Activated CD8-positive, alpha-beta memory T cell treated with anti-CD3 and anti-CD28 coated beads for 36 hours (primary cell): ENCODE measurements around the gene OXA1L. TPM values are rescaled to one million over a fixed set of nuclear protein-coding genes. Genes with fewer than 3 reads are reported as not detected.
"Not testable (repeated sequence)": the region's sequence is repeated elsewhere in the genome, so short reads cannot be mapped to it uniquely, and the experiment has no call there.

ENCODE experiments used
- CTCF ChIA-PET: fragments of 350-600 bp; sonication (Branson Sonifier 250); formaldehyde crosslinking; loops from one replicate; lab custom pipeline; 2021; ENCODE audit warnings: antibody characterized with exemption; lab: Charles Lee
- POLR2A ChIA-PET: fragments of 350-600 bp; sonication (Branson Sonifier 250); formaldehyde crosslinking; loops from one replicate; lab custom pipeline; 2021; ENCODE audit warnings: antibody characterized with exemption; lab: Charles Lee
- total RNA-seq, 2 experiments: library from RNA; stranded (reverse); gene quantifications; one replicate each; pipeline ENCODE4 v1.2.3, GENCODE V29; 2021

Gene OXA1L
- total RNA-seq, 2 experiments from 2014 or later: 122 to 123 TPM

DNA sequence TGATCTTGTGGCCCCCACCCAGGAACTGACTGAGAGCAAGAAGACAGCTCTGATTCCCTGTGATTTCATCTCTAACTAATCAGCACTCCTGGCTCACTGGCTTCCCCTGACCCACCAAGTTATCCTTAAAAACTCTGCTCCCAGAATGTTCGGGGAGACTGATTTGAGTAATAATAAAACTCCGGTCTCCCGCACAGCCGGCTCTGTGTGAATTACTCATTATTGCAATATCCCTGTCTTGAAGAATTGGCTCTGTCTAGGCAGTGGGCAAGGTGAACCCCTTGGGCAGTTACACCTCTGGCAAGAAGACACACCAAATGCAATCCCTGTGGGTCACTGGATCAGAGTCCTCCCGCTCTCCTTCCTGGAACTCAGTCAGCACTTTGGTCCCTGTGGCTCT is 27.5 kb downstream of the OXA1L start:
- CTCF ChIA-PET: no interaction called here
- POLR2A ChIA-PET: no interaction called here

DNA sequence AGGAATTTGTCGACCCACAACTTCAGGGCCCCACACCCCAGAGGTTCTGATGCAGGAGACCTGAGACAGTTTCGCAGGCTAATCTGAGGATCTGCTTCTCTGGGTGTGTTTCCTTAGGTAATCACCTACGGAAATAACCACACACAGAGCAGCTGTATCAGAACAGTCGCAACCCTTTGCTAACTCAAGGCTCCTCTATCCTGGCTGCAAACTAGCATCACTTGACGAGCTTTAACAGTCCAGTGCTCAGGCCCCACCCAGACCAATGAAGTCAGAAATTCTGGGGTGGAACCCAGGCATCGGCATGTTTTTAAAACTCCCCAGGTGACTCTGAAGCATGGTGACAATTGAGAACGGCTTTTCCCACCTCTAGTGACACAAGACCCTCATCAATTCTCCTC is 28.1 kb downstream of the OXA1L start:
- ChIA-PET CTCF (no interaction called here), POLR2A (no interaction called here)

DNA sequence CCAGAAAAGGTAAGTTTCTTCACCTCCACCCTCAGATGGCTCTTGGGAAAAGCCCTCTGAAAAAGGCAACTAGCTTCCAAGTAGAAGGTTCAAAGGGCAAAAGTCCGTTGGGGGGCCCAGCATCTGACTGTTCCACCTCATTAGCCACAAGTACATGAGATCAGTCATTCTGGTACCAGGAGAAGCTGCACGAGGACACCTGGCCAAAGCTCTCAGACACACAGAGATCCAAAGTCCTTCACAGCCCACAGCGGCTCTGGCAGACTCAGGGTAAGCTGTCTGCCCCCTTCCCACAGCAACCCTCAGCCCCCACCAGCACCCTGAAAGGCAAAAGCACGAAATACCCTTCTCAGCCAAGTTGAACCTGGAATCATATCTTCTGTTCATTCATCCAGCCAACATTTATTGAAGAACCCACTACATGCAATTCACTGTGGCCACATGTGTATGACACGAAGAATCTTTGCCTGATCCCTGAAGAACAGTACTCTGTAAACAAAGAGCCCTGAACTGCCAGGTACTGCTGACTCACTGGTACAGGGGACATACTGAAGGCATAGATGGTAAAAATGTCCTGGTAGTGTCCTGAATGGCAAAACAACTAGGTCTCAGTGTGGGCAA is 29.7 kb downstream of the OXA1L start:
- POLR2A ChIA-PET: no interaction called here
- CTCF ChIA-PET: no interaction called here

DNA sequence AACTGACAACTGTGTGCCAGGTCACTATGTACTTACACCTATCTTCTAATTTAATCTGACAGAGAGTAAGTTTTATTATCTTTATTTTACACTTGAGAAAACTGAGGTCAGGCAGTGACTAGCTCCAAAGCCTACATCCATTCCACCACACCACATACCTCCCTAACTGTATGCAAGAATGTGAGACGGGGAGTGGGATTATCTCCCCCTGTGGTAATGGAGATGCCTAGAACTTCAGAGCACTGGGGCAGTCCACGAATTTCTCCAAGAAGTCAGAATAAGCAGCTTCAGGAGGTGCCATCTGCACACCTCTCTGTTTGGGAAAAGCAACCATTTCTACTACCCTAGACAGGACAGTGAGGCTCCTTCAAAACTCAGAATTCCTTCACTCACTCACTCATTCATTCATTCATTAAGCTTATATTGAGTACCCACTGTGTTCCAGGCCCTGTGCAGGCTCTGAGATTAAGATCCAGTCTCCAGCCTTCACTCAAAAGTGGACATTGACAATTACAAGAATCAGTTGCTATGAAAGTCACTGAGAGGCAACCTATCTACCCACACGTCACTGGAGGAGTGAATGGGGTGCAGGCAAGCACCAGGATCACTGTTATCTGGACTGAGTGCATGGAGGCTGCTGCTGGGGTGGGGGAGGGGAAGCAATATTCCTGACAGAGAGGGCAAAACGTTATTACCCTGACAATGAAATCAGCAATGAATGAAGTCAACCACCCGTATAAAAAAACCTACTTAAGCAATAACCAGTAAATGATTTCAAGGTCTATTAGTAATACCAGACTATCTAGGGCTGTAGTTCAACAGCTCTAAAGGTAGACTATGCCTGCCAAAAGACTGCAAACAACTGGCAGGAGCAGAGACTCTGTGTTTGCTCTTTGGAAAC is 30.8 kb downstream of the OXA1L start:
- ChIA-PET CTCF (interaction anchor here (1.1 kb wide), 1 partner anchor 29 kb away, joined by 3 read pairs; no protein-coding TSS in a partner anchor), POLR2A (no interaction called here)

DNA sequence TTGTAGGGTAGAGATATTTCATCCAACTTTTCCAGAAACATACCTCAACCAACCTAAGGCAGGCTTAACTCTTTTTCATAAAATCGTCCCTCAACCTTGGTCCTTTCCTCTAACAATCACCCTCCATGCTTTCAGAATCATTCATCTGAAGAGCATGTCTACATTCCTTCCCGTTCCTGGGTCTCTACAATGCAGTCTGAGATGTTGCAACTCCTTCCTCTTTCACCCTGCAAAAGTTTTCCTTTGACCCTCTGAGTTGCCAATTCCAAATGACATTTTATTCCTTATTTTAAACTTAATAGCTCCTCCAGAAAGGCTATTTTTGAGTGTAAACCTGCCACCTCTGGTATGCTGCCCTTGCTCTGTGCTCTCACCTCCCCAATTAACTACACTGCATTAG is 32.0 kb downstream of the OXA1L start:
- CTCF ChIA-PET: no interaction called here
- POLR2A ChIA-PET: no interaction called here

DNA sequence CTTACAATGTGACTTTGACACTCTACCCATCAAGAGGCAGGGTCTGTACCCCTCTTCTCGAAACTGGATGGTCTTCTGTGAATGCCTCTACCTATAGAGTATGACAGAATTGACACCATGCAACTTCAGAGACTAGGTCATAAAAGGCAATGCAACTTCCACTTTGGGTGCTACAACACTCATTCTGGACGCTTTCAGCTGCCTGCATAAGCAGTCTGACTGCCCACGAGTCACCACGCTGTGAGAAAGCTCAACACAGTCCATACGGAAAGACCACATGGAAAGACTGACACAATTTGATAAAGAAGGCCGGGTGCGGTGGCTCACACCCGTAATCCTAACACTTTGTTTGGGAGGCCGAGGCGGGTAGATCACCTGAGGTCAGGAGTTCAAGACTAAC is 33.9 kb downstream of the OXA1L start:
- ChIA-PET POLR2A (no interaction called here), CTCF (no interaction called here)

DNA sequence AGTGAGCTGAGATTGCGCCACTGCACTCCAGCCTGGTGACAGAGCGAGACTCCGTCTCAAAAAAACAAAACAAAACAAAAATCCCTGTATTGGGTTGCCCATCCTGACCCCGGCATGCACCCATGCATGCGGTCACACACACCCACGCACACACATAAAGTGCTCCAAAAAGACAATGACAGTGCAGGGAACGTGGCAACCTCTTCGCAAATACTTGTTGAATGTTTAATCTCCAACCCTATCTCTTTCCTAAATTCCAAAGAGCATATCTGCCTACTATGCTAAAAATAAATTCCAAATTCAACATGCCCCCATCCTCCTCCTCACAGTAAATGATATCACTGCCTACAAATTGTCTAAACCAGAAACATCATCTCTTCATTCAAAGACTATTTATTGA is 35.2 kb downstream of the OXA1L start:
- CTCF ChIA-PET: no interaction called here
- POLR2A ChIA-PET: interaction anchor here (0.6 kb wide), 1 partner anchor 13 kb away, joined by 4 read pairs; no protein-coding TSS in a partner anchor

DNA sequence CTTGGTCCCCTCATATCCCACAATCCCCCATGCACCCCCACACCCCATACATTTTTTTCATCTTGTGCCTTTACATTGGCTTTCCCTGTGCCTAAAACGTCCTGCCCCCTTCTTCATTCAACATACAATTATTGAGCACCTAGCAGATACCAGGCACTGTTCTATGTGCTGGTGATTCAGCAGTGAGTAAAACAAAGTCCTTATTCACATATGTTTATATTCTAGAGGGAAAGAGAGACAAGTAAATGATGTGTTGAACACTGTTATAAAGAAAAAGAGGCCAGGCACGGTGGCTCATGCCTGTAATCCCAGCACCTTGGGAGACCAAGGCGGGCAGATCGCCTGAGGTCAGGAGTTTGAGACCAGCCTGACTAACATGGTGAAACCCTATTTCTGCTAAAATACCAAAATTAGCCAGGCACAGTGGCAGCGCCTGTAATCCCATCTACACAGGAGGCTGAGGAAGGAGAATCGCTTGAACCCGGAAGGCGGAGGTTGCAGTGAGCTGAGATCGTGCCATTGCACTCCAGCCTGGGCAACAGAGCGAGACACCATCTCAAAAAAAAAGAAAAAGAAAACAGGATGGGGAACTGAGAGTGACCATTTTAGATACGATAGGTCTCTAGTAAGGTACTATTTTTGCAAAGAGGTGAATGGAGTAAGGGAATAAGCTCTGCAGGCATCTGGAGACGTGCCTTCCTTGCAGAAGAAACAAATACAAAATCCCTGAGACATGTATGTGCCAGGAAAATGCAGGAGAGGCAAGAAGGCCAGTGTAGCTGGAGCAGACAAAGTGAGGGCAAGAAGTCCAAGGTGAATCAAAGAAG is 36.6 kb downstream of the OXA1L start:
- CTCF ChIA-PET: no interaction called here
- POLR2A ChIA-PET: no interaction called here

DNA sequence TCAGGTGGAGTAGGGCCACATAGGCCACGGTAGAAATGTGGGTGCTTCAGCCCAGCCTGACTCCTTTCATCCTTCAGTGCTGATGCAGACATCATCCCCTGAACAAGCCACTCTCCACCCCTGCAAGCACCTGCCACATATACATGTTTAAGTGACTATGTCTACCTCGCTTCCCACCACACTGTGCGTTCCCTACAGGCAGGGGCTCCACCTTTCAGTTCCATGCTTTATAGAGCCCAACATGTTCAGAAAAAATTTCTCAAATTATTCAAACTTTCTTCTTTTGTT is 37.1 kb downstream of the OXA1L start:
- CTCF ChIA-PET: no interaction called here
- POLR2A ChIA-PET: no interaction called here

DNA sequence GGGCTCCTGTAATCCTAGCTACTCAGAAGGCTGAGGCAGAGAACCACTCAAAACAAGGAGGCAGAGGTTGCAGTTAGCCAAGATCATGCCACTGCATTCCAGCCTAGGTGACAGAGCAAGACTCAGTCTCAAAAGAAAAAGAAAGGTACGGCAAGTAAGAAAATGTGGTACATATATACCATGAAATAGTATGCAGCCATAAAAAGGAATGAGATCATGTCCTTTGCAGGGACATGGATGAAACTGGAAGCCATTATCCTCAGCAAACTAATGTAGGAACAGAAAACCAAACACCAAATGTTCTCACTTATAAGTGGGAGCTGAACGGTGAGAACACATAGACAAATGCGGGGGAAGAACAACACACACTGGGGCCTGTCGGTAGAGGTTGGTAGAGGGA is 38.7 kb downstream of the OXA1L start:
- POLR2A ChIA-PET: not testable (repeated sequence)
- CTCF ChIA-PET: interaction anchor here (0.7 kb wide), 2 partner anchors 80 to 686 kb away, joined by 3 read pairs; no protein-coding TSS in a partner anchor

DNA sequence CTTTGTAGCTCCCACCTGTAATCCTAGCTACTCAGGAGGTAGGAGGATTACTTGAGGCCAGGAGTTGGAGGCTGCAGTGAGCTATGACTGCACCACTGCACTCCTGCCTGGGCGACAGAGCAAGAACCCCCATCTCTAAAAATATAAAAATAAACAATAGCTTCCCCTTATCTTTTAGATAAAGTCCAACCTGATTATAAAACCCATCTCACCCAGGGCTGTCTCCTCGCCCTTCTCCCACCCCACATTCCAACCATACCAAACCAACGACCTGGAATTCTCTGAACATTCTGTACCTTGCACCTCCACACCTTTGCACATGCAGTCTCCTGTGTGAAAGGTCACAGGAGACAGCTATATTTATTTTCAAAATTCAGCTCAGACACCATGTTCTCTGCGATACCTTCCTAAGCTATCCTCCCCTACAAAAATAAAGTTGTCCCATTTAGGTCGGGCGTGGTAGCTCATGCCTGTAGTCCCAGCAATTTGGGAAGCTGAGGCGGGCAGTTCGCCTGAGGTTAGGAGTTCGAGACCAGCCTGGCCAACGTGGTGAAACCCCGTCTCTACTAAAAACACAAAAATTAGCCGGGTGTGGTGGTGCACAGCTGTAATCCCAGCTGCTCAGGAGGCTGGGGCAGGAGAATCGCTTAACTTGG is 41.1 kb downstream of the OXA1L start:
- ChIA-PET CTCF (no interaction called here), POLR2A (no interaction called here)

DNA sequence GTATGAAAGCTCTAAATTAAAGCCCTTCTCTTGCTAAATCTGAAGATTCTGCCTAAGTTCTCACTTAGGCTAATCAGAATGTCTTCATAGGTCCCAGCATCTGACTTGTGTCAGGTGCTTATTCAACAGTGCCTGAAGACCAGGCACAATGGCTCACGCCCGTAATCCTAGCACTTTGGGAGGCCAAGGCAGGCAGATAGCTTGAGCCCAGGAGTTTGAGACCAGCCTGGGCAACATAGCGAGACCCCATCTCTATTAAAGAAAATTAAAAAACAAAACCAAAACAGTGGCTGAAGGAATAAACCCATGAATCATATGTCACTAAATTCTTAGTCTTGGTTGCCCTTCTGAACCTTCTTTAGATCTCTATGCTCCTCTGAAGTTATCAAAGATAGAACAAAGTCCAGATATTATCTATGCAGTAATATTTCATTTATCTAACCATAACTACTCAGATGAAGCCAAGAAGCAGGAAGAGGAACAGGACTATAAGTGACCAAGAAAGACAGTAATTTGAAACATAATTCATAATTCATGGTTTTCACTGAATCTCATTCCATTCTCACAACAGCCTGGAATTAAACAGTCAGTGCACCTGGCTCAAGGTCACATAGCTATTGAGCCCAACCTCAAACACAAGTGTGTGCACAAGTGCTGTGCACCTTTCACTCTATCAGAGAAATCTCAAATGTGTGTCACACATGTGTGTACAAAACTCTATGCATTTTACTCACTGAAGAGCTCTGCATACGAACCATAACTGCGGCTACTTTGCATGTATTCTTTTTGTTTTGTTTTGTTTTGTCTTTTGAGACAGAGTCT is 42.1 kb downstream of the OXA1L start:
- POLR2A ChIA-PET: interaction anchor here (0.6 kb wide), 1 partner anchor 70 kb away, joined by 3 read pairs; no protein-coding TSS in a partner anchor
- CTCF ChIA-PET: interaction anchor here (2.2 kb wide), 1 partner anchor 14 kb away, joined by 6 read pairs; no protein-coding TSS in a partner anchor

DNA sequence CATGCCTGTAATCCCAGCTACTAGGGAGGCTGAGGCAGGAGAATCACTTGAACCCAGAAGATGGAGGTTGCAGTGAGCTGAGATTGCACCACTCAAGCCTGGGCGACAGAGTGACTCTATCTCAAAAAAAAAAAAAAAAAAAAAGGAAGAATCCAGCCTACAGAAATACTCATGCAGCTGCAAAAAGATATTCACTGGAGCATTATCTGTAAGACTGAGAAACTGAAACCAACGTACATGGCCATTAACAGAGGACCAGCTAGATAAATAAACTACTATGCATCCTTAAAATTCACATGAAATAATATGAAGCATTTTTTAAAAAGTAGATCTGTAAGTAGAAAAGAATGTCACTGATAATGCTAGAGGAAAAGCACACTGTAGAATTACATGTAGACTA is 45.2 kb downstream of the OXA1L start:
- ChIA-PET POLR2A (interaction anchor here (0.7 kb wide), 1 partner anchor 223 kb away, joined by 4 read pairs; no protein-coding TSS in a partner anchor), CTCF (interaction anchor here (0.7 to 1.4 kb wide), 2 partner anchors 11 to 975 kb away, joined by 3 to 6 read pairs; no protein-coding TSS in a partner anchor)

DNA sequence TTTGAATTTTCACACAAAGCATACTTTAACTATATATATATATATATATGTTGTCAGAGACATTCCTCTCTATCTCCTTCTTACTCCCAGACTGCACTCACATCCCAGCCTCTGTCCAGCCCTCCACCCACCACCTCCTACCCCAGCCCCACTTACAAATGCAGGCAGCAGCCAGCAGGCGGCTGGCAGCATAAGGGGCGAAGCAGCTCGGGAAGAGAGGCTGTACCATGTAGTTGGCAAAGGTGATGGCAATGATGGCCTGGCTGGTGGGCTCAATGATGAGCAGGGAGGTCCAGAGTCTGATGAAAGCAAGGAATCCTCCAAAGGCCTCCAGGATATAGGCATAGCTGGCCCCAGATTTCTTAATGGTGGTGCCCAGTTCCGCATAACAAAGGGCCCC is 46.3 kb downstream of the OXA1L start:
- ChIA-PET CTCF (interaction anchor here (1.4 kb wide), 1 partner anchor 10 kb away, joined by 6 read pairs; no protein-coding TSS in a partner anchor), POLR2A (interaction anchor here (0.7 kb wide), 1 partner anchor 224 kb away, joined by 4 read pairs; no protein-coding TSS in a partner anchor)

DNA sequence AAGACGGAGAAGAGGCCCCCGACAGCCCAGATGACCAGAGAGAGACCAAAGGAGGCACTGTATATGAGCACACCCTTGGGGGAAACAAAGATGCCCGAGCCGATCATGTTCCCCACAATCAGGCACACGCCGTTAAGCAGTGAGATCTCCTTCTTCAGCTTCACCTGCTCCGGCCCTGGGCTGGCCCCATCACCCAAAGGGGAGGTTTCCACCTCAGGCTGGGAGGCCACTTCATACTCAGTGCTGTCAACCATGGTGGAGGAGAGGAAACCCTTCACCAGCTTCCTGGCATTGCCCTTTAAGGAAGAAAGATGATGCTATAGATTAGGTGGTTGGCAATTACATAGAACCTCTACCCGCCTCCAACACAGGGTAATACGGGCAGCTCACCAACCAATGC is 46.7 kb downstream of the OXA1L start:
- CTCF ChIA-PET: interaction anchor here (1.4 kb wide), 1 partner anchor 10 kb away, joined by 6 read pairs; no protein-coding TSS in a partner anchor
- POLR2A ChIA-PET: interaction anchor here (0.7 kb wide), 1 partner anchor 161 kb away, joined by 5 read pairs; no protein-coding TSS in a partner anchor

DNA sequence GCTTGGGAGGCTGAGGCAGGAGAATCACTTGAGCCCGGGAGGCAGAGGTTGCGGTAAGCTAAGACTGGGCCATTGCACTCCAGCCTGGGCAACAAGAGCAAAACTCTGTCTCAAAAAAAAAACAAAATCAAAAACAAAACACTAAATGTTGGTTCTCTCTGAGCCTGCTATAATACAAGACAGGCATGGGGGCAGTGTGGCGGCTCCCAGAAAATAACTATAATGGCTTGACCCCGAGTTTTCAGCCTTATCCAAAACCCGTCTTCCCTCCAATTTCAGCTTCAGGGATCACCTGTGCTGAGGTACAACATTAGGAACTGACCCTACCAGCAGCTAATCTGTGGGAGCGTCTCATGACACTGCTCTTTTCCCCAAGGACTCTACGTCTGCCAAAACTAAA is 47.9 kb downstream of the OXA1L start:
- ChIA-PET POLR2A (no interaction called here), CTCF (no interaction called here)

DNA sequence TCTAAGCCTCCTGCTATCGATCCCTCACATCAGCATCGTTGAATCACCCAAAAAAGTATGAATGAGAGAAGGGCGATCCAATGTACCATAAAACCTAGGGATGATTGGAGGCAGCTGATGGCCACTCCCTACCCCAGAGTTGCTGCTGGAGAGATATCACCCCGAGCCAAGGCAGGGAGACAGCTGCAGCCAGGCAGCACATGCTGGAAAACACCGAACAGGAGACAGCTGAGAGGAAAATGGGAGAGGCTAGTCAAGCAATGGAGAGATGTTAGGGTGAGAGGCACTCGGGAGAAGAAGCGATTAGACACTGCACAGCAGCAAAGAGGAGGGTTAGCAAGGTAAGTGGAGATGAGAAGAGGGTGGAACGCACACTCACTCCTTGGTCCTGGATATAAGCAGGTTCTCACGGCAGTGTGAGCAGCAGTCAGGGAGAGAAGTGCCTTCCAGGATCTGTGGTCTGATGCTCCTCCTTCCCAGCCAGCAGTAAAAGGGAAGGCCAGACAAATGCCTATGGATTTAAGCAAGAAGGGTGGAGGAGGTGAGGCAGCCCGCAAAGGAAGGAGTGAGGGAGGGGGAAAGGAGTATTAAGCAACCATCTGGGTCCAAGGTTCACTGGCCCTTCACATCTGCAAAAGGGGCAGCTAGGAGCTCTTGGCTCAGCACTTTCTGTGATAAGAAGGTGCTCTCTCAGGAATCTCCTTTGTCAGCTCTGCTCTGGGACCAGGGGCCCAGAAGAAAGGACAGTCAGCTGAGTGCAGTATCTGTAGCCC is 48.6 kb downstream of the OXA1L start, which contains the start of gene SLC7A7:
SLC7A7 (minus strand) TSS at position 495 of the 773 bp plus-strand sequence. CDS start 2,037 bp downstream, outside the sequence.
- POLR2A ChIA-PET: no interaction called here
- CTCF ChIA-PET: no interaction called here
